22Rv1 (cell line): ENCODE measurements around the gene CORO1C.

Experiments used
- ZFX ChIP-seq: fragments of 450-650 bp; IDR thresholded peaks from 2 replicates; pipeline ENCODE4 v1.6.1; 2017; ENCODE audit warnings: antibody characterized with exemption, borderline replicate concordance
- TF ChIP-seq, protein P1 (sequence below): fragments of 450-650 bp; IDR thresholded peaks from 2 replicates; pipeline ENCODE4 v1.5.1; 2017; ENCODE audit warnings: mild to moderate bottlenecking

DNA sequence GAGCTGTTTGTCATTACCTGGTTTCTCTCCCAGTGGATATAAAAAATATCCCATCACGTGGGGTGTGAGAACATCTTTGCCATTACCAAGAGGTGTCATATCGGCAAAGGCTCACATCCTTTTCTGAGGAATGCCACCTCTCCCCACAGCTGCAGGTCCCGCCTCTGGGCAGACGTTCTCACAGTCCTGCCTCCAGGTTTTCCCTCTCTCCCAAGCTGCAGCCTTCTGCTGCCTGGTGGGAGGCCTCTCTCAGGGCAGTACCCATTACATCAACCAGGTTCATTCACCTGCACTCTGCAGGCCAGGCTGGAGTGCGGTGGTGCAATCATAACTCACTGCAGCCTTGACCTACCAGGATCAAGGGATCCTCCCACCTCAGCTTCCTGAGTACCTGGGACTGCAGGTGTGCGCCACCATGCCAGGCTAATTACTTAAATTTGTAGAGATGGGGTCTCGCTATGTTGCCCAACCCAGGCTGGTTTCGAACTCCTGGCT is 118.5 kb downstream of the CORO1C start:
- TF ChIP-seq, protein P1, sequence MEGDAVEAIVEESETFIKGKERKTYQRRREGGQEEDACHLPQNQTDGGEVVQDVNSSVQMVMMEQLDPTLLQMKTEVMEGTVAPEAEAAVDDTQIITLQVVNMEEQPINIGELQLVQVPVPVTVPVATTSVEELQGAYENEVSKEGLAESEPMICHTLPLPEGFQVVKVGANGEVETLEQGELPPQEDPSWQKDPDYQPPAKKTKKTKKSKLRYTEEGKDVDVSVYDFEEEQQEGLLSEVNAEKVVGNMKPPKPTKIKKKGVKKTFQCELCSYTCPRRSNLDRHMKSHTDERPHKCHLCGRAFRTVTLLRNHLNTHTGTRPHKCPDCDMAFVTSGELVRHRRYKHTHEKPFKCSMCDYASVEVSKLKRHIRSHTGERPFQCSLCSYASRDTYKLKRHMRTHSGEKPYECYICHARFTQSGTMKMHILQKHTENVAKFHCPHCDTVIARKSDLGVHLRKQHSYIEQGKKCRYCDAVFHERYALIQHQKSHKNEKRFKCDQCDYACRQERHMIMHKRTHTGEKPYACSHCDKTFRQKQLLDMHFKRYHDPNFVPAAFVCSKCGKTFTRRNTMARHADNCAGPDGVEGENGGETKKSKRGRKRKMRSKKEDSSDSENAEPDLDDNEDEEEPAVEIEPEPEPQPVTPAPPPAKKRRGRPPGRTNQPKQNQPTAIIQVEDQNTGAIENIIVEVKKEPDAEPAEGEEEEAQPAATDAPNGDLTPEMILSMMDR, result no peak
- TF ChIP-seq ZFX, result no peak
